HFF-Myc (cell line): Measurements from ENCODE around the gene USP28.

ENCODE experiments used
- DNase-seq: peaks from one replicate; pipeline ENCODE4 v3.0.0-alpha.2; 2011; ENCODE audit warnings: low read depth; ENCODE audit errors: extremely low read depth
- H3K4me3 ChIP-seq: replicated peaks from 2 replicates; pipeline ENCODE4 v1.5.1; 2011; ENCODE audit warnings: low read depth, mild to moderate bottlenecking, control low read depth, low read length
- TF ChIP-seq, protein P1 (sequence below): IDR thresholded peaks from 2 replicates; pipeline ENCODE4 v1.5.1; 2012; ENCODE audit warnings: mild to moderate bottlenecking, low read depth, low read length, control low read depth; ENCODE audit errors: missing control alignments

The USP28 gene

DNA sequence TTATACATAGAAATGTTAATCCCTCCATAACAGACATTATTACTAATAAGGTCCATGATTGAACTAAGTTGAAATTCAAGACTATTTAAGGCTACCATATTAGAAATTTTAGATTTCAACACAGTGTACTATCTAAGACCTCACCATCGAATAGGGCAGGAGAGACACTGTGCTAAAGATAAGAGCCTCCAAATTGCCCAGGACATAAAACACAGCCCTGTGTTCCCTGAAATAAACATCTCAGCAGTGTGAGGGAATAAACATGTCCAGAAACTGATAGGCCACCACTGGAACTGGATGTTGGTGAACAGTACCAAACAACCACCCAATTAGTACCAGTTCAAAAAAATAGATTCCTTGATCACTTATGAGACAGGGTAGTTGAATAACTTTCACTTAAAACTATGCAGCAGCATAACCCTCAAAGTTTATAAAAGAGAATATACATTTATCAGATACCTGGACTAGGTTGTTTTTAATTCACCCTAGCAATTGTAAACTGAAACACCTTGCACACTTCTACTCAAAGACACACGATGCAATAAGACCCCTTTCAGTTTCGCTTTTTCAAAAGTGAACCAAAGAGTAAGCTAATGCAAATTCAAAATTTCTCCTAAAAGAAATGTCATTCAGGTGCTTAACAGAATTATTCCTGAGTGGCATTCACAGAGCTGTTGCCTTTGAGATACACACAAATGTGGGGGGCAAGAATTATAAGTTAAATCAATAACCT is 34.3 kb downstream of the USP28 start:
- no peak overlapping the region for H3K4me3 ChIP-seq
- TF ChIP-seq, protein P1, sequence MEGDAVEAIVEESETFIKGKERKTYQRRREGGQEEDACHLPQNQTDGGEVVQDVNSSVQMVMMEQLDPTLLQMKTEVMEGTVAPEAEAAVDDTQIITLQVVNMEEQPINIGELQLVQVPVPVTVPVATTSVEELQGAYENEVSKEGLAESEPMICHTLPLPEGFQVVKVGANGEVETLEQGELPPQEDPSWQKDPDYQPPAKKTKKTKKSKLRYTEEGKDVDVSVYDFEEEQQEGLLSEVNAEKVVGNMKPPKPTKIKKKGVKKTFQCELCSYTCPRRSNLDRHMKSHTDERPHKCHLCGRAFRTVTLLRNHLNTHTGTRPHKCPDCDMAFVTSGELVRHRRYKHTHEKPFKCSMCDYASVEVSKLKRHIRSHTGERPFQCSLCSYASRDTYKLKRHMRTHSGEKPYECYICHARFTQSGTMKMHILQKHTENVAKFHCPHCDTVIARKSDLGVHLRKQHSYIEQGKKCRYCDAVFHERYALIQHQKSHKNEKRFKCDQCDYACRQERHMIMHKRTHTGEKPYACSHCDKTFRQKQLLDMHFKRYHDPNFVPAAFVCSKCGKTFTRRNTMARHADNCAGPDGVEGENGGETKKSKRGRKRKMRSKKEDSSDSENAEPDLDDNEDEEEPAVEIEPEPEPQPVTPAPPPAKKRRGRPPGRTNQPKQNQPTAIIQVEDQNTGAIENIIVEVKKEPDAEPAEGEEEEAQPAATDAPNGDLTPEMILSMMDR = no peak
- no peak for DNase-seq

DNA sequence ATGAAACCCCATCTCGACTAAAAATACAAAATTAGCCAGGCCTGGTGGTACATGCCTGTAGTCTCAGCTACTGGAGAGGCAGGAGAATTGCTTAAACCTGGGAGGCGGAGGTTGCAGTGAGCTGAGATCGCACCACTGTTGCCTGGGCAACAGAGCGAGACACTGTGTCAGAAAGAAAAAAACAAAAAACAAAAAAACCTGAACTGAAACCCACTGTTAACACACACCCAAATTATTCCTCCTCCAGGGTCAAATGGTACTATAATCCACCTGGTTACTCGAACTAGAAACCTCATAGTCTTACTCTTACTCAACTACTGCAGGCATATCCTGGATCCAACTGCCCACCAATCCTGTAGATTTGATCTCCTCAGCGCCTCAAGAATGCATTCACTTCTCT is 35.5 kb downstream of the USP28 start:
- no peak for DNase-seq
- no peak overlapping the region for H3K4me3 ChIP-seq
- TF ChIP-seq, protein P1 = no peak

DNA sequence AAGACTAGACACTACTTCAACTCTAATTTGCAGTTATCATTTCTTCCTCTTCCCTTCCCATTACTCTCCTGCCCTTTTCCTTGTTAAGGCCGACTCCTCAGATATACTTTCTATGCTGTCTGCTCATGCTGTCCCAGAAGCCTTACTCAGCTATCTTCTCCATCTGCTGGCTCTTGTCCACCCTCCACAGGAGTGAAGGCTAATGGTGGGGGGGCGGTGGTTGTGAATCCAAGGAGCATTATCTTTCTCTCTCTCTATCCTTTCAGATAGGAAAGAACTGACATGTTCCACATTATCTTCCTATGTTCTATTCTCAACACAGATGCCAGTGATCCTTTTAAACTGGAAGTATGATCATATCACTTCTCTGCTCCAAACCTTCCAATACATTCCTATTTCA is 37.4 kb downstream of the USP28 start:
- no peak overlapping the region for H3K4me3 ChIP-seq
- DNase-seq = no peak
- TF ChIP-seq, protein P1 = no peak

DNA sequence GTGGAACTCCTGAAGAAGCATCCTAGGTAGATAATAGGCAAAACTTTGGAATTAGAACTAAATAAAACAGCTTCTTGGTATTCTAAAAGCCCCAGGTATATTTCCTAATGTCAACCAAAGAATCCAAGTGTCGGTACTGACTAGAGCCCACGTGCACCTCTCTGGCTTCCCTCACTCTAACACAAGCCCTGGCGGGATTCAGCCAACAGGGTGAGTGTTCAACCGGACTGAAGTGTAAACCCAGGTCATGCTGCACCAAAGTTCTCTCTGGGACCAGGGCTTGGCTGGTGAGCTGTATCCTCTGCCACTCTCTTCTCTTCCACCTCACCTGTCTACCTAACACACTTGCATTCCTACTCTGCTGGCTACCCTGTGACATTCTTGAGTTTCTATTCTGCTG is 40.1 kb downstream of the USP28 start:
- H3K4me3 ChIP-seq = no peak overlapping the region
- TF ChIP-seq, protein P1 = no peak
- no peak for DNase-seq

DNA sequence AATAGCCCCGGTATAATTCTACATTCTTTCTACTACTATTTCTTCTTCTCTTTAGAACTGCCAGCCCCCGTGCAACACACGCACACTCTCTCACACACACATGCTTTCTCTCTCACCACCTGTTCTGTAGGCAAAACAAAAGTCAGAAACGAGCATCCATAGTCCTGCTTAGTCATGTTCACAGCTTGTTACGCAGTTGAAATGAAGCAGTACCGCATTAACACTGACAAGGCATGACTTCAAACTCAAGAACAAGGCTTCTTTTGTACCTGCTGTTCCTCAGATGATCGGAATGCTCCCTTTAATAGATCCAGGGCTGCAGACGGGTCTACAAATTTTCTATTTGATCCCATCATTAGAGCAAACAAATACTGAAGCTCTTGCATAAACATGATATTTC is 42.2 kb downstream of the USP28 start:
- no peak for DNase-seq
- H3K4me3 ChIP-seq = no peak overlapping the region
- TF ChIP-seq, protein P1 = no peak

GRCh38 chr11:113831314-113831713 is 44.1 kb downstream of the USP28 start:
- no peak overlapping the region for H3K4me3 ChIP-seq
- TF ChIP-seq, protein P1 = no peak
- DNase-seq = no peak

DNA sequence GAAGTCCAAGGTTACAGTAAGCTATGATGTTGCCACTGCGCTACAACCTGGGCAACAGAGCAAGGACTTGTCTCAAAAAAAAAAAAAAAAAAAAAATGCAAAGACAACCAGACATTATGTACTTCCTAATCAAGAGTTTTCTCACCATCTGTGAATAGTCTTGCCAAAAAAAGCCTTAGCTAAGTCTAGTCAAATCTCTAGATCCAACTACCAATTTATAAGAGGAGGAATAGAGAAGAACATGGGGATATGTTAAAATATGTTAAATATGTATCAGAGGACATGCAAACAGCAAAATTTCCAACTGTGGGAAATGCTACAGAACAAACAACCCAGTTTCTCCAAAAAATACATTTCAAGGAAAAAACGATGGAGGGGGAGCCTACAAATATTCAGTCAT is 45.6 kb downstream of the USP28 start:
- no peak for DNase-seq
- no peak overlapping the region for H3K4me3 ChIP-seq
- TF ChIP-seq, protein P1 = no peak
